ENCODE measurements around the gene OGA. TPM values are rescaled to one million over a fixed set of nuclear protein-coding genes. Genes with fewer than 3 reads are reported as not detected.

OGA gene
- total and polyA plus RNA-seq, 9 of the 15 experiments (the other 6 are each of a cell fraction or from before 2014, with no cell fraction given): 13.5 to 73.5 (median 59.5) TPM

- TF ChIP-seq, protein P1, sequence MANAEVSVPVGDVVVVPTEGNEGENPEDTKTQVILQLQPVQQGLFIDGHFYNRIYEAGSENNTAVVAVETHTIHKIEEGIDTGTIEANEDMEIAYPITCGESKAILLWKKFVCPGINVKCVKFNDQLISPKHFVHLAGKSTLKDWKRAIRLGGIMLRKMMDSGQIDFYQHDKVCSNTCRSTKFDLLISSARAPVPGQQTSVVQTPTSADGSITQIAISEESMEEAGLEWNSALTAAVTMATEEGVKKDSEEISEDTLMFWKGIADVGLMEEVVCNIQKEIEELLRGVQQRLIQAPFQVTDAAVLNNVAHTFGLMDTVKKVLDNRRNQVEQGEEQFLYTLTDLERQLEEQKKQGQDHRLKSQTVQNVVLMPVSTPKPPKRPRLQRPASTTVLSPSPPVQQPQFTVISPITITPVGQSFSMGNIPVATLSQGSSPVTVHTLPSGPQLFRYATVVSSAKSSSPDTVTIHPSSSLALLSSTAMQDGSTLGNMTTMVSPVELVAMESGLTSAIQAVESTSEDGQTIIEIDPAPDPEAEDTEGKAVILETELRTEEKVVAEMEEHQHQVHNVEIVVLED (CRISPR knock-in tag; IDR thresholded peaks at IDR 0.05): no peak
- TF ChIP-seq RBM14 (IDR thresholded peaks at IDR 0.05; ENCODE audit: borderline replicate concordance, insufficient read depth, low read depth, low read length) (no peak), GTF2B (IDR thresholded peaks at IDR 0.05; ENCODE audit: extremely low read depth, insufficient read length) (no peak), ATF1 (CRISPR knock-in tag; IDR thresholded peaks at IDR 0.05) (no peak), ATF1 (tag; IDR thresholded peaks at IDR 0.05) (peak; percentile 42; the same call in 1 of the 2 replicates), LARP7 (IDR thresholded peaks at IDR 0.05) (no peak), FIP1L1 (IDR thresholded peaks at IDR 0.05; ENCODE audit: low read depth, low read length, poor library complexity, severe bottlenecking) (no peak), ZNF79 (CRISPR knock-in tag; IDR thresholded peaks at IDR 0.05; ENCODE audit: low read depth) (no peak), ATF6 (CRISPR knock-in tag; IDR thresholded peaks at IDR 0.05) (no peak)
- TF ChIP-seq, protein P2, sequence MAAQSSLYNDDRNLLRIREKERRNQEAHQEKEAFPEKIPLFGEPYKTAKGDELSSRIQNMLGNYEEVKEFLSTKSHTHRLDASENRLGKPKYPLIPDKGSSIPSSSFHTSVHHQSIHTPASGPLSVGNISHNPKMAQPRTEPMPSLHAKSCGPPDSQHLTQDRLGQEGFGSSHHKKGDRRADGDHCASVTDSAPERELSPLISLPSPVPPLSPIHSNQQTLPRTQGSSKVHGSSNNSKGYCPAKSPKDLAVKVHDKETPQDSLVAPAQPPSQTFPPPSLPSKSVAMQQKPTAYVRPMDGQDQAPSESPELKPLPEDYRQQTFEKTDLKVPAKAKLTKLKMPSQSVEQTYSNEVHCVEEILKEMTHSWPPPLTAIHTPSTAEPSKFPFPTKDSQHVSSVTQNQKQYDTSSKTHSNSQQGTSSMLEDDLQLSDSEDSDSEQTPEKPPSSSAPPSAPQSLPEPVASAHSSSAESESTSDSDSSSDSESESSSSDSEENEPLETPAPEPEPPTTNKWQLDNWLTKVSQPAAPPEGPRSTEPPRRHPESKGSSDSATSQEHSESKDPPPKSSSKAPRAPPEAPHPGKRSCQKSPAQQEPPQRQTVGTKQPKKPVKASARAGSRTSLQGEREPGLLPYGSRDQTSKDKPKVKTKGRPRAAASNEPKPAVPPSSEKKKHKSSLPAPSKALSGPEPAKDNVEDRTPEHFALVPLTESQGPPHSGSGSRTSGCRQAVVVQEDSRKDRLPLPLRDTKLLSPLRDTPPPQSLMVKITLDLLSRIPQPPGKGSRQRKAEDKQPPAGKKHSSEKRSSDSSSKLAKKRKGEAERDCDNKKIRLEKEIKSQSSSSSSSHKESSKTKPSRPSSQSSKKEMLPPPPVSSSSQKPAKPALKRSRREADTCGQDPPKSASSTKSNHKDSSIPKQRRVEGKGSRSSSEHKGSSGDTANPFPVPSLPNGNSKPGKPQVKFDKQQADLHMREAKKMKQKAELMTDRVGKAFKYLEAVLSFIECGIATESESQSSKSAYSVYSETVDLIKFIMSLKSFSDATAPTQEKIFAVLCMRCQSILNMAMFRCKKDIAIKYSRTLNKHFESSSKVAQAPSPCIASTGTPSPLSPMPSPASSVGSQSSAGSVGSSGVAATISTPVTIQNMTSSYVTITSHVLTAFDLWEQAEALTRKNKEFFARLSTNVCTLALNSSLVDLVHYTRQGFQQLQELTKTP (IDR thresholded peaks at IDR 0.05; ENCODE audit: low read depth in 1 of 2, partially characterized antibody in 2 of 2): peak in 1 of 2 experiments; percentile 40
Observed at GRCh38 chr10:101824736-101825135, 6.5 kb upstream of the OGA start (continued).

Data from K562 (cell line).